Measurements from ENCODE around the gene ZNF331. TPM values are rescaled to one million over a fixed set of nuclear protein-coding genes. Genes with fewer than 3 reads are reported as not detected.

The ZNF331 gene
- total RNA-seq, 4 donors from 2014 or later: 31.0 to 52.5 (median 38.2) TPM

DNA sequence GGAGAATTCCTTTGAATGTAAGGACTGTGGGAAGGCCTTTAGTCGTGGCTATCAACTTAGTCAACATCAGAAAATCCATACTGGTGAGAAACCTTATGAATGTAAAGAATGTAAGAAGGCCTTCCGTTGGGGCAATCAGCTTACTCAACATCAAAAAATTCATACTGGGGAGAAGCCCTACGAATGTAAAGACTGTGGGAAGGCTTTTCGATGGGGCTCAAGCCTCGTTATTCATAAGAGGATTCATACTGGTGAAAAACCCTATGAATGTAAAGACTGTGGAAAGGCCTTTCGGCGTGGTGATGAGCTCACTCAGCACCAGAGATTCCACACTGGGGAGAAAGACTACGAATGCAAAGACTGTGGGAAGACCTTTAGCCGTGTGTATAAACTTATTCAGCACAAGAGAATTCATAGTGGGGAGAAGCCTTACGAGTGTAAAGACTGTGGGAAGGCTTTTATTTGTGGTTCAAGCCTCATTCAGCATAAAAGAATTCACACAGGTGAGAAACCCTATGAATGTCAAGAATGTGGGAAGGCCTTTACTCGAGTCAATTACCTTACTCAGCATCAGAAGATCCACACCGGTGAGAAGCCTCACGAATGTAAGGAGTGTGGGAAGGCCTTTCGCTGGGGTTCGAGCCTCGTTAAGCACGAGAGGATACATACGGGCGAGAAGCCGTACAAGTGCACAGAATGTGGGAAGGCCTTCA is 39.2 kb downstream of the ZNF331 start:
- no peaks in the 10 kb centered on the region for H3K9me3 ChIP-seq
- no peak for TF ChIP-seq CTCF (IDR thresholded peaks at IDR 0.05)
- TF ChIP-seq POLR2A (IDR thresholded peaks at IDR 0.05): no peak
- H3K36me3 ChIP-seq: peaks cover 46 to 52% of the 10 kb centered on the region in 2 donors
- no peak overlapping the region for H3K4me3 ChIP-seq (replicated peaks in 1 of 3)
- intact Hi-C loops (cut with DNase I): no loop called here
- H3K4me1 ChIP-seq: no peaks in the 10 kb centered on the region
- H3K27ac ChIP-seq: no peak overlapping the region
- 96 to 98% methylated on average over 20 of the region's 20 CpGs for WGBS, 2 donors
- no peak for DNase-seq
- H3K27me3 ChIP-seq: no peaks in the 10 kb centered on the region

DNA sequence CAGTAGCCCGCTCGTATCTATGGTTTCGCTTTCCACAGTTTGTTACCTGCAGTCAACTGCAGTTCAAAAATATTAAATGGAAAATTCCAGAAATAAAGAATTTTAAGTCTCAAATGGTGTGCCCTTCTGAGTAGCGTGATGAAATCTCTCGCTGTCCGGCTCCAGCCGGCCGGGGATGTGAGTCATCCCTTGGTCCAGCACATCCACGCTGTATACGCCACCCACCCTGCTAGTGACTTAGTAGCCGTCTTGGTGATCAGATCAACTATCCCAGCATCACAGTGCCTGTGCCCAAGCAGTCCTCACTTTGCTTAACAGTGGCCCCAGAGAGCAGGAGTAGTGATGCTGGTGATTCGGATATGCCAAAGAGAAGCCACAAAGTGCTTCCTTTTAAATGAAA is 40.0 kb downstream of the ZNF331 start:
- no peaks in the 10 kb centered on the region for H3K27me3 ChIP-seq
- intact Hi-C loops (cut with DNase I): no loop called here
- no peak overlapping the region for H3K27ac ChIP-seq
- no peak for DNase-seq
- peaks cover 45 to 47% of the 10 kb centered on the region in 2 donors for H3K36me3 ChIP-seq
- TF ChIP-seq POLR2A (IDR thresholded peaks at IDR 0.05): no peak
- TF ChIP-seq CTCF (IDR thresholded peaks at IDR 0.05): no peak
- no peak overlapping the region for H3K4me3 ChIP-seq (replicated peaks in 1 of 3)
- WGBS, 2 donors: 98% methylated on average over 12 of the region's 12 CpGs
- no peaks in the 10 kb centered on the region for H3K9me3 ChIP-seq
- H3K4me1 ChIP-seq: no peaks in the 10 kb centered on the region

GRCh38 chr19:53579518-53579917 is 41.6 kb downstream of the ZNF331 start:
- H3K4me1 ChIP-seq: no peaks in the 10 kb centered on the region
- H3K9me3 ChIP-seq: no peaks in the 10 kb centered on the region
- TF ChIP-seq POLR2A (IDR thresholded peaks at IDR 0.05): no peak
- no peak for TF ChIP-seq CTCF (IDR thresholded peaks at IDR 0.05)
- H3K27ac ChIP-seq: no peak overlapping the region
- 96% methylated on average over 2 of the region's 2 CpGs for WGBS, 2 donors
- no peaks in the 10 kb centered on the region for H3K27me3 ChIP-seq
- no peak overlapping the region for H3K4me3 ChIP-seq (replicated peaks in 1 of 3)
- peaks cover 33 to 38% of the 10 kb centered on the region in 2 donors for H3K36me3 ChIP-seq
- intact Hi-C loops (cut with DNase I): no loop called here
- DNase-seq: no peak

- DNase-seq: no peak
These were observed 43.2 kb downstream of the ZNF331 start for GRCh38 chr19:53580871-53581835.

More at GRCh38 chr19:53580871-53581835, 43.2 kb downstream of the ZNF331 start:
- H3K27ac ChIP-seq: no peak overlapping the region
- H3K4me3 ChIP-seq (replicated peaks in 1 of 3): no peak overlapping the region
- no peaks in the 10 kb centered on the region for H3K27me3 ChIP-seq
- WGBS, 2 donors: 91 to 93% methylated on average over 16 of the region's 17 CpGs
- intact Hi-C loops (cut with DNase I): no loop called here
- no peak for TF ChIP-seq POLR2A (IDR thresholded peaks at IDR 0.05)
- TF ChIP-seq CTCF (IDR thresholded peaks at IDR 0.05): no peak
- no peaks in the 10 kb centered on the region for H3K4me1 ChIP-seq
- H3K9me3 ChIP-seq: no peaks in the 10 kb centered on the region
- H3K36me3 ChIP-seq: peaks cover 25 to 31% of the 10 kb centered on the region in 2 donors

Measured in thyroid gland (tissue), 4 donors.